Vagina (tissue), 2 donors: ENCODE results near the gene PLEKHA3.

Experiments used
- CTCF ChIP-seq, 3 experiments: fragments of 450-650 bp in 2 of 3; fragments of 200-600 bp in 1 of 3; sonication (generic) in 1 of 3; IDR thresholded peaks; one replicate each; pipeline ENCODE4 v1.5.1; 2017 to 2019; ENCODE audit warnings: antibody characterized with exemption in 3 of 3, mild to moderate bottlenecking in 2 of 3, moderate library complexity in 2 of 3
- POLR2A ChIP-seq, 2 donors: fragments of 450-650 bp; IDR thresholded peaks; one replicate each; pipeline ENCODE4 v1.6.1; 2017; ENCODE audit warnings: antibody characterized with exemption in 2 of 2, mild to moderate bottlenecking in 2 of 2, moderate library complexity in 2 of 2

GRCh38 chr2:178476477-178476876, 3.8 kb upstream of the PLEKHA3 start:
- TF ChIP-seq CTCF (IDR thresholded peaks at IDR 0.05) = no peak
- TF ChIP-seq POLR2A (IDR thresholded peaks at IDR 0.05) = no peak
